ENCODE results near the gene AGAP2. TPM values are rescaled to one million over a fixed set of nuclear protein-coding genes. Genes with fewer than 3 reads are reported as not detected.
A peak's percentile ranks its signal among the peaks of the same experiment; 100 is the strongest.

The AGAP2 gene
- total RNA-seq, 5 donors from 2014 or later (not counting 1 experiment from before 2014, with no cell fraction given): 43.2 to 74.6 (median 66.4) TPM

DNA sequence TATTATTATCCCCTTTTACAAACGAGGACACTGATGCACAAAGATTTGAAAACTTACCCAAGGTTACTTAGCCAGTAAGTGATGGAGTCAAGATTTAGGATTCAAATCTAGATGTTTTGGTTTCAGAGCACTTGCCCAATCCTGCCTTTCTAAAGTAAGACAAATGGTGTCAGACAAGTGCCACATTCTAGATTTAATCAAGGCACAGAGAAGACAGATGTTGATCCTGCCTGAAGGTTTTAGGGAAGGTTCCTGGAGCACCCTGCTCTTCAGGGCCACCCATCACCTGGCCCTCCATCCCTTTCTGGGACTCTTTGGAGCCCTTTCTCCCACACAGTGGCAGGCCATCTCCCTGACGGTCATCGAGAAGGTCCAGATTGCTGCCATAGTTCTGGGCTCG lies 19.2 kb upstream of the AGAP2 start:
- no peaks in the 10 kb centered on the region for H3K9me3 ChIP-seq
- Mint-ChIP-seq H3K9me3 (no peaks in the 10 kb centered on the region), H3K4me1 (peaks cover 46 to 54% (median 52%) of the 10 kb centered on the region in 3 donors), H3K4me3 (peak overlapping the region in 1 of 3 donors; percentile 23), H3K36me3 (peaks cover 15% of the 10 kb centered on the region), H3K27ac (peak overlapping the region in 1 of 2 donors; percentile 20), H3K27me3 (no peaks in the 10 kb centered on the region)
- ATAC-seq (replicated peaks in 1 of 4): no peak
- H3K27me3 ChIP-seq (replicated peaks in 1 of 2; ENCODE audit: control insufficient read depth in 2 of 2, extremely low read depth in 1 of 2, insufficient read depth in 2 of 2, low read length in 1 of 2): no peaks in the 10 kb centered on the region
- WGBS (ENCODE audit: insufficient coverage): 98% methylated on average over 3 of the region's 4 CpGs
- CTCF ChIA-PET: interaction anchor here in 1 of 2 donors (2.0 kb wide), 1 partner anchor 24 kb away, joined by 14 read pairs; the partner anchor contains the start of gene TSFM
- no peak overlapping the region for H3K4me3 ChIP-seq (ENCODE audit: control insufficient read depth in 1 of 2, extremely low read depth in 1 of 2, low read length in 1 of 2)
- DNase-seq: no peak
- no peak overlapping the region for H3K27ac ChIP-seq (ENCODE audit: low read length)
- POLR2A ChIA-PET: no interaction called here
- H3K36me3 ChIP-seq (ENCODE audit: control insufficient read depth in 2 of 2, extremely low read depth in 1 of 2, insufficient read depth in 1 of 2, low read length in 1 of 2): peaks cover 7 to 20% of the 10 kb centered on the region in 2 donors
- H3K4me1 ChIP-seq (ENCODE audit: control insufficient read depth in 1 of 2, extremely low read depth in 1 of 2, insufficient read depth in 2 of 2, low read length in 2 of 2): peaks cover 23 to 41% of the 10 kb centered on the region in 2 experiments

DNA sequence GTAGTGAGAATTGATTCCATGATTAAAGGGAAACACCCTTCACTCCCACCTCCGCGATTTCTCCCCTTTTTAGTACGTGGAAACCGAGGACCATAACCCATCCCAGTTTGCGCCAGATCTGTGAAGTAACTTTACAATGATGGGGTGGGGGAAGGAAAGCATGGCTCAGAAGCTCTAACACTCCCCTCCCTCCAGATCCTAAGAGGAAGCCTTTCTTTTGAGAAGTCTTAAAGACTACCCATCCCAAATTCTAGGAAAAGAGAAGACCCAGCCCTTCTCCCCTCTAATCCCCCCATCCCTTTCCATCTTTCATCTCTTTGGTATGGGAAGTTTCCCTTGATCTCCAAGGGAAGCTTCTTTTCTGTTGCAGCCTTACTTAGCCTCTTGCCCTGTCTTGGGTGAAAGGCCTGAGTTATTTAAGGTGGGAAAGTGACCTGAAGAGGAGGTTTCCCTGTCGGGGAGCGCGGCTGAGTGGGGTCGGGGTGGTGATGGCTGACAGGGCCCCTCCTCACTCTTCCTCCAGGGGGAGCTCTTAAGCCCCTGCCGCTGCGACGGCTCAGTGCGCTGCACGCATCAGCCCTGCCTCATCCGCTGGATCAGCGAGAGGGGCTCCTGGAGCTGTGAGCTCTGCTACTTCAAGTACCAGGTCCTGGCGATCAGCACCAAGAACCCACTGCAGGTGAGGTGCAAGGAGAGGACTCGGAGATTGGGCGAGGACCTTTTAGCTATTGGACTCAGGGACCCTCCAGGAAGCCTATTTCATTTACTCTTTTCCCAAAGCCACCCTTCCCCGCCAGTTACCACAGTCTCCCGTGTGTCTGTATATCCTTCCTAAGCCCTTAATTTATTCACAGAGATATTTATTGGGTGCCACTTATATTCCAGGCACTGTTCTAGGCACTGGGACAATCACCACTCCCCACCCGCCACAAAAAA lies 18.1 kb upstream of the AGAP2 start:
- ChIA-PET CTCF (interaction anchor here (0.5 to 2.5 kb wide), 25 partner anchors 8 to 335 kb away, joined by 3 to 14 read pairs (median 3); partner anchors contain the start of genes CYP27B1 (in 1 of the 2), EEF1AKMT3 (in 1 of the 2), METTL1 (in 1 of the 2) and TSFM (in 1 of the 2)), POLR2A (interaction anchor here (0.5 to 1.3 kb wide), 4 partner anchors 11 to 1128 kb away, joined by 3 to 4 read pairs (median 3); partner anchors contain the start of gene CYP27B1 (in 1 of the 2))
- H3K27me3 ChIP-seq (replicated peaks in 1 of 2; ENCODE audit: control insufficient read depth in 2 of 2, extremely low read depth in 1 of 2, insufficient read depth in 2 of 2, low read length in 1 of 2): no peaks in the 10 kb centered on the region
- Mint-ChIP-seq H3K4me3 (peak overlapping the region; percentile 81 to 87 (median 82)), H3K27ac (peak overlapping the region; percentile 93), H3K9me3 (no peaks in the 10 kb centered on the region), H3K4me1 (peaks cover 53 to 65% (median 60%) of the 10 kb centered on the region in 3 donors), H3K27me3 (no peaks in the 10 kb centered on the region), H3K36me3 (peaks cover 15% of the 10 kb centered on the region)
- H3K36me3 ChIP-seq (ENCODE audit: control insufficient read depth in 2 of 2, extremely low read depth in 1 of 2, insufficient read depth in 1 of 2, low read length in 1 of 2): peaks cover 7 to 20% of the 10 kb centered on the region in 2 donors
- DNase-seq (peak; percentile 46 to 85 (median 62)), ATAC-seq (replicated peaks in 1 of 4) (peak in 2 of 4 experiments; percentile 14 to 20)
- H3K27ac ChIP-seq (ENCODE audit: low read length): peak overlapping the region; percentile 55
- WGBS (ENCODE audit: insufficient coverage): 11% methylated on average over 8 of the region's 22 CpGs
- H3K9me3 ChIP-seq: no peaks in the 10 kb centered on the region
- H3K4me3 ChIP-seq (ENCODE audit: control insufficient read depth in 1 of 2, extremely low read depth in 1 of 2, low read length in 1 of 2): peak overlapping the region; percentile 55 to 70
- peaks cover 27 to 50% of the 10 kb centered on the region in 2 experiments for H3K4me1 ChIP-seq (ENCODE audit: control insufficient read depth in 1 of 2, extremely low read depth in 1 of 2, insufficient read depth in 2 of 2, low read length in 2 of 2)

- Histone ChIP-seq H3K27ac (ENCODE audit: low read length) (peak overlapping the region; percentile 55), H3K36me3 (ENCODE audit: control insufficient read depth in 2 of 2, extremely low read depth in 1 of 2, insufficient read depth in 1 of 2, low read length in 1 of 2) (peaks cover 7 to 19% of the 10 kb centered on the region in 2 donors), H3K27me3 (replicated peaks in 1 of 2; ENCODE audit: control insufficient read depth in 2 of 2, extremely low read depth in 1 of 2, insufficient read depth in 2 of 2, low read length in 1 of 2) (no peaks in the 10 kb centered on the region), H3K4me3 (ENCODE audit: control insufficient read depth in 1 of 2, extremely low read depth in 1 of 2, low read length in 1 of 2) (peak overlapping the region; percentile 55 to 70), H3K9me3 (no peaks in the 10 kb centered on the region), H3K4me1 (ENCODE audit: control insufficient read depth in 1 of 2, extremely low read depth in 1 of 2, insufficient read depth in 2 of 2, low read length in 2 of 2) (peaks cover 34 to 59% of the 10 kb centered on the region in 2 experiments)
- Mint-ChIP-seq H3K27ac (peak overlapping the region; percentile 93), H3K4me3 (peak overlapping the region; percentile 81 to 87 (median 82)), H3K27me3 (no peaks in the 10 kb centered on the region), H3K4me1 (peaks cover 63 to 70% (median 70%) of the 10 kb centered on the region in 3 donors), H3K36me3 (peaks cover 16% of the 10 kb centered on the region), H3K9me3 (no peaks in the 10 kb centered on the region)
- CTCF ChIA-PET: interaction anchor here (0.5 to 2.5 kb wide), 14 partner anchors 9 to 334 kb away, joined by 3 to 14 read pairs (median 7); partner anchors contain the start of genes EEF1AKMT3 (in 1 of the 2), METTL1 (in 1 of the 2), TSFM (in 1 of the 2) and TSPAN31 (in 1 of the 2)
- ATAC-seq (replicated peaks in 1 of 4) (peak in 2 of 4 experiments; percentile 8 to 13), DNase-seq (peak in 17 of 35 experiments; percentile 20 to 66 (median 33))
- WGBS (ENCODE audit: insufficient coverage): 1% methylated on average over 51 of the region's 76 CpGs
- POLR2A ChIA-PET: interaction anchor here in 1 of 2 donors (1.3 kb wide), 1 partner anchor 12 kb away, joined by 4 read pairs; the partner anchor contains the start of gene CYP27B1
These were observed 17.2 kb upstream of the AGAP2 start for GRCh38 chr12:57755454-57756372.

DNA sequence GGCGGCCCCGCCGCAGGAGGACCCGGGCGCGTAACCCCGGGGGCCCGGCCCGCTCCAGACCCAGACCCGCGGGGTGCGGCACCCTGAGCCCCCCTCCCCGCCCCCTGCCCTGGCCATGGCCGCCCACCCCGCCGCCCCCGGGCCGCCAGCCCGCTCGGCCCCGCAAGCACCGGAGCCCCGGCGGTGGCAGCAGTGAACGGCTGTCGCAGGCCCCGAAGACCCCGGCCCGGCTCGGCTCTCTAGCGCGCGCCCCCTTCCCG lies 16.6 kb upstream of the AGAP2 start:
- CTCF ChIA-PET: interaction anchor here in 1 of 2 donors (2.3 to 2.5 kb wide), 3 partner anchors 10 to 144 kb away, joined by 9 to 11 read pairs (median 9); partner anchors contain the start of genes EEF1AKMT3 and METTL1
- peak overlapping the region in 1 of 2 donors; percentile 55 for H3K4me3 ChIP-seq (ENCODE audit: control insufficient read depth in 1 of 2, extremely low read depth in 1 of 2, low read length in 1 of 2)

GRCh38 chr12:57754411-57755193 lies 16.1 kb upstream of the AGAP2 start, which contains the start of gene MARCHF9:
Gene MARCHF9, plus strand, starts transcription at chr12:57755103. Its CDS starts 426 bp downstream, at chr12:57755529.
- POLR2A ChIA-PET: interaction anchor here (0.6 to 1.0 kb wide), 2 partner anchors 10 to 27 kb away, joined by 3 read pairs; partner anchors contain the start of gene TSPAN31 (in 1 of the 2)

More for the DNA sequence above, 16.6 kb upstream of the AGAP2 start:
- no peak for DNase-seq
- H3K27me3 ChIP-seq (replicated peaks in 1 of 2; ENCODE audit: control insufficient read depth in 2 of 2, extremely low read depth in 1 of 2, insufficient read depth in 2 of 2, low read length in 1 of 2): no peaks in the 10 kb centered on the region
- Mint-ChIP-seq H3K36me3 (peaks cover 22% of the 10 kb centered on the region), H3K27ac (no peak overlapping the region), H3K4me1 (peaks cover 69 to 76% (median 74%) of the 10 kb centered on the region in 3 donors), H3K9me3 (no peaks in the 10 kb centered on the region), H3K4me3 (peak overlapping the region in 1 of 3 donors; percentile 81), H3K27me3 (no peaks in the 10 kb centered on the region)
- no peak for ATAC-seq (replicated peaks in 1 of 4)
- H3K4me1 ChIP-seq (ENCODE audit: control insufficient read depth in 1 of 2, extremely low read depth in 1 of 2, insufficient read depth in 2 of 2, low read length in 2 of 2): peaks cover 34 to 65% of the 10 kb centered on the region in 2 experiments
- peak overlapping the region; percentile 80 for H3K27ac ChIP-seq (ENCODE audit: low read length)
- POLR2A ChIA-PET: no interaction called here
- WGBS (ENCODE audit: insufficient coverage): 1% methylated on average over 17 of the region's 34 CpGs
- H3K9me3 ChIP-seq: no peaks in the 10 kb centered on the region
- H3K36me3 ChIP-seq (ENCODE audit: control insufficient read depth in 2 of 2, extremely low read depth in 1 of 2, insufficient read depth in 1 of 2, low read length in 1 of 2): peaks cover 7 to 25% of the 10 kb centered on the region in 2 donors

More at GRCh38 chr12:57754411-57755193, 16.1 kb upstream of the AGAP2 start, which contains the start of gene MARCHF9:
- peak within 1 kb of the TSS; percentile 55 to 70 for H3K4me3 ChIP-seq (ENCODE audit: control insufficient read depth in 1 of 2, extremely low read depth in 1 of 2, low read length in 1 of 2)
- ATAC-seq (replicated peaks in 1 of 4) (peak; percentile 46 to 57 (median 50)), DNase-seq (peak; percentile 65 to 90 (median 78))
- Mint-ChIP-seq H3K4me3 (peak within 1 kb of the TSS; percentile 81 to 91 (median 90)), H3K4me1 (peaks cover 65 to 71% (median 69%) of the 10 kb centered on the region in 3 donors), H3K27me3 (no peaks in the 10 kb centered on the region), H3K27ac (peak within 1 kb of the TSS; percentile 93 to 99), H3K36me3 (peaks cover 21% of the 10 kb centered on the region), H3K9me3 (no peaks in the 10 kb centered on the region)
- H3K36me3 ChIP-seq (ENCODE audit: control insufficient read depth in 2 of 2, extremely low read depth in 1 of 2, insufficient read depth in 1 of 2, low read length in 1 of 2): peaks cover 7 to 26% of the 10 kb centered on the region in 2 donors
- H3K27me3 ChIP-seq (replicated peaks in 1 of 2; ENCODE audit: control insufficient read depth in 2 of 2, extremely low read depth in 1 of 2, insufficient read depth in 2 of 2, low read length in 1 of 2): no peaks in the 10 kb centered on the region
- CTCF ChIA-PET: interaction anchor here in 1 of 2 donors (0.6 to 2.5 kb wide), 5 partner anchors 10 to 144 kb away, joined by 3 to 11 read pairs (median 9); partner anchors contain the start of genes EEF1AKMT3, METTL1 and TSPAN31
- peaks cover 34 to 65% of the 10 kb centered on the region in 2 experiments for H3K4me1 ChIP-seq (ENCODE audit: control insufficient read depth in 1 of 2, extremely low read depth in 1 of 2, insufficient read depth in 2 of 2, low read length in 2 of 2)
- 1% methylated on average over 24 of the region's 41 CpGs for WGBS (ENCODE audit: insufficient coverage)
- H3K27ac ChIP-seq (ENCODE audit: low read length): peak within 1 kb of the TSS; percentile 80
- H3K9me3 ChIP-seq: no peaks in the 10 kb centered on the region

Data from T-cell (primary cell).